Gastrocnemius medialis (tissue), 4 donors: Measurements from ENCODE around the gene PLIN4.

ENCODE experiments used
- CTCF ChIP-seq, 5 experiments: fragments of 450-650 bp in 3 of 5; fragments of 200-600 bp in 2 of 5; sonication (generic) in 2 of 5; IDR thresholded peaks in 4 of 5; conservative IDR thresholded peaks in 1 of 5; 1 replicate in 4 of 5; 2 replicates in 1 of 5; pipeline ENCODE4 v1.5.1; 2016 to 2019; ENCODE audit warnings: antibody characterized with exemption in 5 of 5, mild to moderate bottlenecking in 3 of 5, moderate library complexity in 3 of 5
- POLR2A ChIP-seq, 2 donors: fragments of 450-650 bp; IDR thresholded peaks; one replicate each; pipeline ENCODE4 v1.6.1; 2017; ENCODE audit warnings: antibody characterized with exemption in 2 of 2, mild to moderate bottlenecking in 2 of 2, moderate library complexity in 2 of 2

DNA sequence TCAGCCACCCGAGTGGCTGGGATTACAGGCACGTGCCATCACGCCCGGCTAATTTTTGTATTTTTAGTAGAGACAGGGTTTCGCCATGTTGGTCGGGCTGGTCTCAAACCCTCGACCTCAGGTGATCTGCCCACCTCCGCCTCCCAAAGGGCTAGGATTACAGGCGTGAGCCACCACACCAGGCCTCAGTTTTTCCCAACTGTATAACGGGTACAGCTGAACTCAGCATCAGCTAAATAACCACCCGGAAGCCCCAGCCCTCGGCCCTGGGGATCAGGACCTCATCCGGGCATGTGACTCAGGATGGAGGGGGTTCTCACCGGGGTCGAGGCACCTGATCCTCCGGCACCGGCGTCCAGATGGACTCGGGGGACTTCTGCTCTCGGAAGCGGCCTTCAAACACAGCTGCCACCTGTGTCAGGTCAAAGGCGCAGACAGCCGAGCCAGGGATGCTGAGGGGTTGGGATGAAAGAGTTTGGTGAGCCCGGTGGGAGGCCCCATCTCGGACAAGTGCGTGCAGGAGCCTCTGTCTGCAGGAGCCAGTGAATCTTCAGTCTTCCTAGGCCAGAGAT lies 32.3 kb upstream of the PLIN4 start:
- TF ChIP-seq CTCF (IDR thresholded peaks at IDR 0.05 in 4 of 5, conservative IDR thresholded peaks at IDR 0.05 in 1 of 5) (no peak), POLR2A (IDR thresholded peaks at IDR 0.05) (no peak)
